Prostate gland (tissue), 2 donors: ENCODE results near the gene IL4.

Experiments
- POLR2A ChIP-seq: fragments of 450-650 bp; IDR thresholded peaks from one replicate; pipeline ENCODE4 v1.6.1; 2016; ENCODE audit warnings: antibody characterized with exemption, mild to moderate bottlenecking
- POLR2AphosphoS5 ChIP-seq: sonication (generic); formaldehyde crosslinking; IDR thresholded peaks from one replicate; pipeline ENCODE4 v1.6.1; 2017; ENCODE audit warnings: antibody characterized with exemption
- TF ChIP-seq, protein P1 (sequence below), 4 experiments: fragments of 200-600 bp in 2 of 4; fragments of 450-650 bp in 2 of 4; sonication (generic) in 2 of 4; IDR thresholded peaks; 1 replicate in 3 of 4; 2 replicates in 1 of 4; pipeline ENCODE4 v1.5.1; 2016 to 2019; ENCODE audit warnings: antibody characterized with exemption in 4 of 4, mild to moderate bottlenecking in 2 of 4, moderate library complexity in 2 of 4

GRCh38 chr5:132667309-132667708, 6.5 kb upstream of the IL4 start:
- TF ChIP-seq, protein P1, sequence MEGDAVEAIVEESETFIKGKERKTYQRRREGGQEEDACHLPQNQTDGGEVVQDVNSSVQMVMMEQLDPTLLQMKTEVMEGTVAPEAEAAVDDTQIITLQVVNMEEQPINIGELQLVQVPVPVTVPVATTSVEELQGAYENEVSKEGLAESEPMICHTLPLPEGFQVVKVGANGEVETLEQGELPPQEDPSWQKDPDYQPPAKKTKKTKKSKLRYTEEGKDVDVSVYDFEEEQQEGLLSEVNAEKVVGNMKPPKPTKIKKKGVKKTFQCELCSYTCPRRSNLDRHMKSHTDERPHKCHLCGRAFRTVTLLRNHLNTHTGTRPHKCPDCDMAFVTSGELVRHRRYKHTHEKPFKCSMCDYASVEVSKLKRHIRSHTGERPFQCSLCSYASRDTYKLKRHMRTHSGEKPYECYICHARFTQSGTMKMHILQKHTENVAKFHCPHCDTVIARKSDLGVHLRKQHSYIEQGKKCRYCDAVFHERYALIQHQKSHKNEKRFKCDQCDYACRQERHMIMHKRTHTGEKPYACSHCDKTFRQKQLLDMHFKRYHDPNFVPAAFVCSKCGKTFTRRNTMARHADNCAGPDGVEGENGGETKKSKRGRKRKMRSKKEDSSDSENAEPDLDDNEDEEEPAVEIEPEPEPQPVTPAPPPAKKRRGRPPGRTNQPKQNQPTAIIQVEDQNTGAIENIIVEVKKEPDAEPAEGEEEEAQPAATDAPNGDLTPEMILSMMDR (IDR thresholded peaks at IDR 0.05), result no peak
- no peak for TF ChIP-seq POLR2A
- TF ChIP-seq POLR2AphosphoS5, result no peak
